ENCODE results near the gene ADGRL3. TPM values are rescaled to one million over a fixed set of nuclear protein-coding genes. Genes with fewer than 3 reads are reported as not detected.

The ADGRL3 gene
- total RNA-seq, 2 experiments from 2014 or later, result not detected

- H3K4me1 Mint-ChIP-seq (ENCODE audit: low read depth), result no peaks in the 10 kb centered on the region
- no peak for DNase-seq
- intact Hi-C loops (cut with micrococcal nuclease), result no loop called here
- POLR2A ChIA-PET, result no interaction called here
- no peaks in the 10 kb centered on the region for H3K27me3 Mint-ChIP-seq
- H3K36me3 Mint-ChIP-seq (ENCODE audit: low read depth), result no peaks in the 10 kb centered on the region
- no peak overlapping the region for H3K4me3 Mint-ChIP-seq
- TF ChIP-seq CTCF (IDR thresholded peaks at IDR 0.05), result no peak
- no peak for ATAC-seq
- no peak overlapping the region for H3K27ac Mint-ChIP-seq
- peaks cover 9% of the 10 kb centered on the region for H3K9me3 Mint-ChIP-seq
- CTCF ChIA-PET, result no interaction called here
Observed at GRCh38 chr4:61532336-61533000, 332.3 kb downstream of the ADGRL3 start.

- intact Hi-C loops (cut with micrococcal nuclease), result no loop called here
- H3K9me3 Mint-ChIP-seq, result peaks cover 10% of the 10 kb centered on the region
- no peak overlapping the region for H3K4me3 Mint-ChIP-seq
Observed at GRCh38 chr4:61533140-61533539, 333.0 kb downstream of the ADGRL3 start.

GRCh38 chr4:61540944-61541343, 340.8 kb downstream of the ADGRL3 start:
- no peak for DNase-seq
- ATAC-seq, result no peak
- intact Hi-C loops (cut with micrococcal nuclease), result no loop called here
- CTCF ChIA-PET, result no interaction called here
- no peak for TF ChIP-seq CTCF (IDR thresholded peaks at IDR 0.05)
- Mint-ChIP-seq H3K27ac (no peak overlapping the region), H3K4me1 (ENCODE audit: low read depth) (no peaks in the 10 kb centered on the region), H3K4me3 (no peak overlapping the region), H3K9me3 (peaks cover 12% of the 10 kb centered on the region), H3K27me3 (no peaks in the 10 kb centered on the region), H3K36me3 (ENCODE audit: low read depth) (no peaks in the 10 kb centered on the region)
- POLR2A ChIA-PET, result interaction anchor here (0.6 kb wide), 1 partner anchor 1170 kb away, joined by 3 read pairs; no protein-coding TSS in a partner anchor

More at GRCh38 chr4:61533140-61533539, 333.0 kb downstream of the ADGRL3 start:
- DNase-seq, result no peak
- Mint-ChIP-seq H3K36me3 (ENCODE audit: low read depth) (no peaks in the 10 kb centered on the region), H3K4me1 (ENCODE audit: low read depth) (no peaks in the 10 kb centered on the region), H3K27me3 (no peaks in the 10 kb centered on the region), H3K27ac (no peak overlapping the region)
- TF ChIP-seq CTCF (IDR thresholded peaks at IDR 0.05), result no peak
- ChIA-PET CTCF (no interaction called here), POLR2A (no interaction called here)
- ATAC-seq, result no peak

GRCh38 chr4:61541459-61541858, 341.3 kb downstream of the ADGRL3 start:
- H3K4me3 Mint-ChIP-seq, result no peak overlapping the region
- H3K36me3 Mint-ChIP-seq (ENCODE audit: low read depth), result no peaks in the 10 kb centered on the region
- no peak for ATAC-seq
- TF ChIP-seq CTCF (IDR thresholded peaks at IDR 0.05), result no peak
- H3K4me1 Mint-ChIP-seq (ENCODE audit: low read depth), result no peaks in the 10 kb centered on the region
- no peak overlapping the region for H3K27ac Mint-ChIP-seq
- ChIA-PET POLR2A (interaction anchor here (0.6 kb wide), 1 partner anchor 1169 kb away, joined by 3 read pairs; no protein-coding TSS in a partner anchor), CTCF (no interaction called here)
- DNase-seq, result no peak
- intact Hi-C loops (cut with micrococcal nuclease), result no loop called here
- H3K9me3 Mint-ChIP-seq, result peaks cover 9% of the 10 kb centered on the region
- no peaks in the 10 kb centered on the region for H3K27me3 Mint-ChIP-seq

GRCh38 chr4:61543976-61544375, 343.9 kb downstream of the ADGRL3 start:
- ChIA-PET POLR2A (no interaction called here), CTCF (no interaction called here)
- no peaks in the 10 kb centered on the region for H3K36me3 Mint-ChIP-seq (ENCODE audit: low read depth)
- H3K4me3 Mint-ChIP-seq, result no peak overlapping the region
- H3K9me3 Mint-ChIP-seq, result peaks cover 13% of the 10 kb centered on the region
- DNase-seq (no peak), ATAC-seq (no peak)
- TF ChIP-seq CTCF (IDR thresholded peaks at IDR 0.05), result no peak
- intact Hi-C loops (cut with micrococcal nuclease), result no loop called here
- H3K27ac Mint-ChIP-seq, result no peak overlapping the region
- H3K4me1 Mint-ChIP-seq (ENCODE audit: low read depth), result no peaks in the 10 kb centered on the region
- no peaks in the 10 kb centered on the region for H3K27me3 Mint-ChIP-seq
